HepG2 (cell line): ENCODE data around the gene HACD1.

Experiments used
- CEBPG ChIP-seq: IDR thresholded peaks from 2 replicates; pipeline ENCODE4 v1.6.1; 2016
- ZMYM3 ChIP-seq: sonication (generic); formaldehyde crosslinking; IDR thresholded peaks from 2 replicates; pipeline ENCODE4 v1.5.1; 2020; ENCODE audit warnings: mild to moderate bottlenecking, missing genetic modification reagents
- ZSCAN25 ChIP-seq: sonication (generic); formaldehyde crosslinking; IDR thresholded peaks from 2 replicates; pipeline ENCODE4 v1.8.0; 2022; ENCODE audit warnings: mild to moderate bottlenecking, missing genetic modification reagents
- TF ChIP-seq, protein P1 (sequence below): sonication (generic); formaldehyde crosslinking; IDR thresholded peaks from 2 replicates; pipeline ENCODE4 v1.8.1; 2023; ENCODE audit warnings: mild to moderate bottlenecking, inconsistent platforms, moderate library complexity, missing genetic modification reagents, borderline replicate concordance
- TF ChIP-seq, protein P2 (sequence below): sonication (generic); formaldehyde crosslinking; IDR thresholded peaks from 2 replicates; pipeline ENCODE4 v1.5.0; 2020; ENCODE audit warnings: mild to moderate bottlenecking, missing genetic modification reagents, moderate library complexity

- no peak for TF ChIP-seq ZSCAN25
- no peak for TF ChIP-seq ZMYM3 (CRISPR knock-in tag)
- TF ChIP-seq, protein P1, sequence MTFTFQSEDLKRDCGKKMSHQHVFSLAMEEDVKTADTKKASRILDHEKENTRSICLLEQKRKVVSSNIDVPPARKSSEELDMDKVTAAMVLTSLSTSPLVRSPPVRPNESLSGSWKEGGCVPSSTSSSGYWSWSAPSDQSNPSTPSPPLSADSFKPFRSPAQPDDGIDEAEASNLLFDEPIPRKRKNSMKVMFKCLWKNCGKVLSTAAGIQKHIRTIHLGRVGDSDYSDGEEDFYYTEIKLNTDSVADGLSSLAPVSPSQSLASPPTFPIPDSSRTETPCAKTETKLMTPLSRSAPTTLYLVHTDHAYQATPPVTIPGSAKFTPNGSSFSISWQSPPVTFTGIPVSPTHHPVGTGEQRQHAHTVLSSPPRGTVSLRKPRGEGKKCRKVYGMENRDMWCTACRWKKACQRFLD (CRISPR knock-in tag), result no peak
- no peak for TF ChIP-seq CEBPG (CRISPR knock-in tag)
- TF ChIP-seq, protein P2, sequence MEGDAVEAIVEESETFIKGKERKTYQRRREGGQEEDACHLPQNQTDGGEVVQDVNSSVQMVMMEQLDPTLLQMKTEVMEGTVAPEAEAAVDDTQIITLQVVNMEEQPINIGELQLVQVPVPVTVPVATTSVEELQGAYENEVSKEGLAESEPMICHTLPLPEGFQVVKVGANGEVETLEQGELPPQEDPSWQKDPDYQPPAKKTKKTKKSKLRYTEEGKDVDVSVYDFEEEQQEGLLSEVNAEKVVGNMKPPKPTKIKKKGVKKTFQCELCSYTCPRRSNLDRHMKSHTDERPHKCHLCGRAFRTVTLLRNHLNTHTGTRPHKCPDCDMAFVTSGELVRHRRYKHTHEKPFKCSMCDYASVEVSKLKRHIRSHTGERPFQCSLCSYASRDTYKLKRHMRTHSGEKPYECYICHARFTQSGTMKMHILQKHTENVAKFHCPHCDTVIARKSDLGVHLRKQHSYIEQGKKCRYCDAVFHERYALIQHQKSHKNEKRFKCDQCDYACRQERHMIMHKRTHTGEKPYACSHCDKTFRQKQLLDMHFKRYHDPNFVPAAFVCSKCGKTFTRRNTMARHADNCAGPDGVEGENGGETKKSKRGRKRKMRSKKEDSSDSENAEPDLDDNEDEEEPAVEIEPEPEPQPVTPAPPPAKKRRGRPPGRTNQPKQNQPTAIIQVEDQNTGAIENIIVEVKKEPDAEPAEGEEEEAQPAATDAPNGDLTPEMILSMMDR (CRISPR knock-in tag), result no peak
These were observed 48.6 kb upstream of the HACD1 start for GRCh38 chr10:17665747-17666146.
